NCI-H2227 (cell line): Measurements from ENCODE around the gene CDK5RAP3.
"Not testable (repeated sequence)": the region's sequence is repeated elsewhere in the genome, so short reads cannot be mapped to it uniquely, and the experiment has no call there.

Experiments used
- DNase-seq: peaks from one replicate; lab custom pipeline; 2025; ENCODE audit not compliant: unreplicated experiment; lab: John Stamatoyannopoulos, UW

The CDK5RAP3 gene

GRCh38 chr17:47973541-47973940, 2.6 kb downstream of the CDK5RAP3 start:
- no peak for DNase-seq

- no peak for DNase-seq
These were observed 4.4 kb downstream of the CDK5RAP3 start for GRCh38 chr17:47975189-47975822.

- DNase-seq = no peak
These were observed 4.9 kb downstream of the CDK5RAP3 start for GRCh38 chr17:47975823-47976205.

GRCh38 chr17:47978324-47978723, 7.4 kb downstream of the CDK5RAP3 start:
- DNase-seq = peak; percentile 83

- DNase-seq = peak; percentile 19
These were observed 9.6 kb downstream of the CDK5RAP3 start for GRCh38 chr17:47980541-47980940.

GRCh38 chr17:47981462-47981861, 10.5 kb downstream of the CDK5RAP3 start:
- no peak for DNase-seq

- DNase-seq = peak; percentile 88
These were observed 11.2 kb downstream of the CDK5RAP3 start for GRCh38 chr17:47982091-47982617.

GRCh38 chr17:47982645-47983390, 11.9 kb downstream of the CDK5RAP3 start:
- peak; percentile 77 for DNase-seq

- no peak for DNase-seq
These were observed 12.7 kb downstream of the CDK5RAP3 start for GRCh38 chr17:47983492-47984223.

GRCh38 chr17:47986520-47986919, 15.6 kb downstream of the CDK5RAP3 start:
- no peak for DNase-seq

- DNase-seq = peak; percentile 72
These were observed 16.4 kb downstream of the CDK5RAP3 start for GRCh38 chr17:47987240-47987835.

- DNase-seq = not testable (repeated sequence)
These were observed 17.5 kb downstream of the CDK5RAP3 start for GRCh38 chr17:47988445-47988844.

- DNase-seq = peak; percentile 56
These were observed 18.2 kb downstream of the CDK5RAP3 start for GRCh38 chr17:47989159-47989558.

GRCh38 chr17:47989700-47990099, 18.8 kb downstream of the CDK5RAP3 start:
- no peak for DNase-seq

- DNase-seq = peak; percentile 82
These were observed 20.2 kb downstream of the CDK5RAP3 start for GRCh38 chr17:47990962-47991731.

- no peak for DNase-seq
These were observed 21.3 kb downstream of the CDK5RAP3 start for GRCh38 chr17:47992216-47992615.

- DNase-seq = peak; percentile 79
These were observed 22.2 kb downstream of the CDK5RAP3 start for GRCh38 chr17:47993031-47993564.

- DNase-seq = no peak
These were observed 23.1 kb downstream of the CDK5RAP3 start for GRCh38 chr17:47993964-47994363.

GRCh38 chr17:47994724-47995123, 23.8 kb downstream of the CDK5RAP3 start:
- peak; percentile 37 for DNase-seq

GRCh38 chr17:47995241-47995935, 24.5 kb downstream of the CDK5RAP3 start:
- peak; percentile 66 for DNase-seq
